ENCODE measurements around the gene SHISA8.

Gene SHISA8

GRCh38 chr22:41933411-41934177 is 18.7 kb upstream of the SHISA8 start:
- DNase-seq: no peak

- DNase-seq: no peak
These were observed 17.5 kb upstream of the SHISA8 start for GRCh38 chr22:41932353-41932752.

- peak in 1 of 2 donors; percentile 68 for DNase-seq
These were observed 16.9 kb upstream of the SHISA8 start for GRCh38 chr22:41931701-41932269.

GRCh38 chr22:41929418-41929810 is 14.5 kb upstream of the SHISA8 start:
- no peak for DNase-seq

GRCh38 chr22:41928593-41929417 is 13.9 kb upstream of the SHISA8 start:
- DNase-seq: peak in 1 of 2 donors; percentile 66

GRCh38 chr22:41927813-41928212 is 12.9 kb upstream of the SHISA8 start:
- no peak for DNase-seq

- DNase-seq: peak; percentile 81
These were observed 11.0 kb upstream of the SHISA8 start for GRCh38 chr22:41925783-41926460.

GRCh38 chr22:41923595-41924276 is 8.9 kb upstream of the SHISA8 start:
- no peak for DNase-seq

GRCh38 chr22:41922940-41923594 is 8.2 kb upstream of the SHISA8 start:
- DNase-seq: no peak

DNA sequence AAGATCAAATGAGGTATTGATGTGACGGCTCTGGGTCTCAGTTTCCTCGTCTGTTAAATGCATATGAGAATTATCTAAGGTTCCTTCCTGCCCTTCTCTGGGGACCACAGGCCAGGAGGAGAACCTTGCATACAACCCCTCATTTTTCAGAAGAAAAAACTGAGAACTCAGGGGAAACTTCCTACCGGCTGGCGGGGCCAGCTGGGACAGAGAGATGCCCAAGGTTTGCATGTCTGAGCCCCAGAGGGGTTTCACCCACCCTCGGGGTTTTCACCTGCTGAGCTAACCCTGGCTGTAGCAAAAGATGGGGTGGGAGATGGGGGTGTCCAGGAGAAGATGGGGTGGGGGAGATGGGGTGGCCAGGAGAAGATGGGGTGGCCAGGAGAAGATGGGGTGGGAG is 7.5 kb upstream of the SHISA8 start:
- no peak for DNase-seq

- DNase-seq: peak in 1 of 2 donors; percentile 65
These were observed 5.5 kb upstream of the SHISA8 start for GRCh38 chr22:41920271-41920976.

- peak; percentile 53 to 78 for DNase-seq
These were observed 4.7 kb upstream of the SHISA8 start for GRCh38 chr22:41919357-41920224.

DNA sequence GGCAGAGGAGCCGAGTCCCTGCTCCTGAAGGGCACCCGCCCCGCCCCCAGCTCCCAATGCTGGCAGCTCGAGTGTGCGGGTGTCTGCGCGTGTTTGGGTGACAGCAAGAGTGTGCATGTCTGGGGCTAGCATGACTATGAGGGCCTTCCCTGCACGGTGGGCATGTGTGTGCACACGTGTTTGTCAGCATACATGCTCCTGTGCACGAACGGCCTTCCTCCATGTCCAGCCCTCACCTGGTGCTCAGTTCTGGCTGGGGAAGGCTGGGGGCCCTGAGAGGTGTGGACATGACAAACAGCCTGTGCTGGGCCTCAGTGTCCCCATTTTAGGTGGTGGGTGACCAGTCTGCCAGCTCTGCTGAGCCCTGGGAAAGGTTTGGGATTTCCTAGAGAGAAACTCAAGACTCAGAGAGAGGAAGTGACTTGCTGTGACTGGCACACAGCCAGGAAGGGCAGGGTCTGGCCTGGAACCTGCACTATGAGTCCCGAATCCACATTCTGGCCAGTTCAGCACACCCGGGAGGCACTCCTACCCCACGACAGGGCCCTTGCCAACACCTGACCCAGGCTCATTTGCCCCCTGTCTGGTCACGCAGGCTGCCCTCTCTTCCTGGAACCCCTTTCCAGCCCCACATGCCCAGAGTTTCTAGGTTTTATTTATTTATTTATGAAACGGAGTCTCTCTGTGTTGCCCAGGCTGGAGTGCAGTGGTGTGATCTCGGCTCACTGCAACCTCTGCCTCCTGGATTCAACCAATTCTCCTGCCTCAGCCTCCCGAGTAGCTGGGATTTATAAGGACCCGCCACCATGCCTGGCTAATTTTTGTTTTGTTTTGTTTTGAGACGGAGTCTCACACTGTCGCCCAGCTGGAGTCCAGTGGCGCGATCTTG is 3.3 kb upstream of the SHISA8 start:
- peak in 1 of 2 donors; percentile 57 for DNase-seq

GRCh38 chr22:41917375-41917902 is 2.6 kb upstream of the SHISA8 start:
- DNase-seq: no peak

DNA sequence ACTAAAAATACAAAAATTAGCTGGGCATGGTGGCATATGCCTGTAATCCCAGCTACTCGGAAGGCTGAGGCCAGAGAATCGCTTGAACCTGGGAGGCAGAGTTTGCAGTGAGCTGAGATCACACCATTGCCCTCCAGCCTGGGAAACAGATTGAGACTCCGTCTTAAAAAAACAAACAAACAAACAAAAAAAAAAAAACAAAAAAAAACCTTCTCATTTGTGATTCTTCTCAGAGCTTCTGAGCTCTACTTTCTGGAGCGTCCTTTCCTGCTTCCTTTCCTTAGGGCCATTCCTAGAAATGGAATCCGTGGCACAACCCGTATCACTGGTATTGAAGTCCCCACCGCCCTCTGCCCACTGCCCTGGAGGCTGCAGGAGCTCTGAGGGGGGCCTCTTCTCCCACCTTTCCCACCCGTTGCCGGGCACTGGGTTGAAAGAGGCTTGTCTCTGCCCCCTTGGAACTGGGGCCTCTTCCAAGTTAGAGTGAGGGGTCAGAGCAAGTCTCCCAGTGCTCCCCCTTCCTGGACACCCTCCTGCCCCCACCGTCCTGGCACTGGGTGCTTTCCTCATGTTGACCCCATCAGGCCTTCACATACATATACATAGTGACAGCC is 2.0 kb upstream of the SHISA8 start:
- DNase-seq: no peak

- no peak for DNase-seq
These were observed 1.1 kb upstream of the SHISA8 start for GRCh38 chr22:41915786-41916493.

DNA sequence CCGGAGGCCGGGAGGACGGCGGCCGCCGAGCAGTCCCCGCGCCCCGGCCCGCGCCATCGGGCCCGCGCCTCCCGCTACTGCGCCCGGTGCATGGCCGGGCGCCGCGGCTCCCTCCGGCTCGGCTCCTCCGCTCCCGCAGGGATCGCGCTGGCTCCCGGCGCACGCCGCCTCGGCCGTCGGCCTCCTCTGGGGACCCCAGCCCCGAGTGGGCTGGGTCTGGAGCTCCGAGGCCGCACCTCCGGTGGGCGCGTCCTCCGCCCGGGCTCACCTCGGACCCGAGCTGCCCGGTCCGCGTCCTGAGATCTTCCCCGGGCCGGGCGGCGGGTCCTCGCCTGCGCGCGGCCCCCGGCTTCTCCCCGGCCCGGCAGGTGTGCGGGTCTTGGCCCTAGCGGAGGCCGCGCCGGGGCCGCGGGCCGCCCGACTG is 251 bp downstream of the SHISA8 start:
- DNase-seq: no peak
